ENCODE results near the gene MLXIP. TPM values are rescaled to one million over a fixed set of nuclear protein-coding genes. Genes with fewer than 3 reads are reported as not detected.
"Not testable (repeated sequence)": the region's sequence is repeated elsewhere in the genome, so short reads cannot be mapped to it uniquely, and the experiment has no call there.

Gene MLXIP
- polyA plus RNA-seq, 3 donors, result 30.5 to 40.5 (median 35.0) TPM

DNA sequence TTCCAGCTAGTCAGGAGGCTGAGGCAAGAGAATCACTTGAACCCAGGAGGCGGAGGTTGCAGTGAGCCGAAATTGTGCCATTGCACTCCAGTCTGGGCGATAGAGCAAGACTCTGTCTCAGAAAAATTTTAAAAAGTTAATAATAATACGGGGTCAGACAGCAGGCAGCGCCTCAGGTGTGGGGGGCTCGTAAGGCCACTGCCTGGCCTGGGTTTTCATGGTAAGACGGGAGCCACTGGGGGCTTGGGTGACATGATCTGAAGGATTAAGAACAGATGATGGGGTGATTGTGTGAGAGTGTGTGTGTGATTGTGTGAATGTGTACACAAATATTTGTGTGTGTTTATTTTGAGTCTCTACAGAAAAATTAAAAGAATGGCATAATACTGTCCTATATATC lies 33.3 kb upstream of the MLXIP start:
- DNase-seq (ENCODE audit: extremely low read depth in 1 of 11, low read depth in 9 of 11, low spot score in 4 of 11), result no peak

DNA sequence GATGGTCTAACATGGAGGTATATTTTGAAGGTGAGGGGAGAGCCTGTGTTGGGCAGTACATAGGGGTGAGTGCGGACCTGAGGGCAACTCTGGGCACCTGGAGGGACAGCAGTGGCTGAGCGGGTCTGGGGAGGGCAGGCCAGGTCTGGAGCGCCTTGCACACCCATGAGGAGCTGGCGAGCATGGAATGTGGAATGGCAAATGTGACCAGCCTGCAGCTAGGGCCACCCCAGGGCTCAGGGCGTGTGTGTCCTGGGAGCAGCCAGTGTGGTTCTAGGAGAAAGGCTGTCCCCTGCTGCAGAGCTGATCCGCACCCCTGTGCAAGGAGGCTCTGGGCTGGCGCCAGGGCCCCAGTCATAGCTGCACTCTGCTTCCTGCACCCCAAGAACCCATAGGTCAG lies 32.4 kb upstream of the MLXIP start:
- DNase-seq (ENCODE audit: extremely low read depth in 1 of 11, low read depth in 9 of 11, low spot score in 4 of 11), result no peak

DNA sequence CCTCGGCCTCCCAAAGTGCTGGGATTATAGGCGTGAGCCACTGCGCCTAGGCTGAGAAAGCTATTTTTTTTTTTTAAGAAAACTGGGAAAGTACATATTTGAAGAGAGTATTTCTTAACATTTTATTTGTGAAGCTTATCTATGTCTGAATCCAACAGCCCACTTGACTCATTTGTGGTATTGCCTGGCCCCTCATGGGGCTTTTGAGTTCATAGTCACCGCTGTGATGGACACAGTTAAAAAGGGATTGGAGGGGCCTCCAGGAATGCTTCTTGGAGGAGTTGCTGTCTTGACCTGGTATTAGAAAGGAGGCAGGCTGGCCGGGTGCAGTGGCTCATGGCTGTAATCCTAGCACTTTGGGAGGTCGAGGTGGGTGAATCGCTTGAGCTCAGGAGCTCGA lies 30.4 kb upstream of the MLXIP start:
- no peak for DNase-seq (ENCODE audit: extremely low read depth in 1 of 11, low read depth in 9 of 11, low spot score in 4 of 11)

DNA sequence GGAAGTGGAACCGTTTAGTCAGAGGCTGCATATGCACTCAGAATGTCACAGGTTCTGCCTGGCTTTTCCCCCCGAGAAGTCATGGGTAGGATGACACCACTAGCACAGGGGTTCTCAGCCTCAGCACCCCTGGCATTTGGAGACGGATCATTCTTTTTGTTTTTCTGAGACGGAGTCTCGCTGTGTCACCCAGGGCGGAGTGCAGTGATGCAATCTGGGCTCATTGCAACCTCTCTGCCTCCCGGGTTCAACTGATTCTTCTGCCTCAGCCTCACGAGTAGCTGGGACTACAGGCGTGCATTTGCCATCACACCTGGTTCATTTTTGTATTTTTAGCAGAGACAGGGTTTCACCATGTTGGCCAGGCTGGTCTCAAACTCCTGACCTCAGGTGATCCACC lies 28.7 kb upstream of the MLXIP start:
- no peak for DNase-seq (ENCODE audit: extremely low read depth in 1 of 11, low read depth in 9 of 11, low spot score in 4 of 11)

DNA sequence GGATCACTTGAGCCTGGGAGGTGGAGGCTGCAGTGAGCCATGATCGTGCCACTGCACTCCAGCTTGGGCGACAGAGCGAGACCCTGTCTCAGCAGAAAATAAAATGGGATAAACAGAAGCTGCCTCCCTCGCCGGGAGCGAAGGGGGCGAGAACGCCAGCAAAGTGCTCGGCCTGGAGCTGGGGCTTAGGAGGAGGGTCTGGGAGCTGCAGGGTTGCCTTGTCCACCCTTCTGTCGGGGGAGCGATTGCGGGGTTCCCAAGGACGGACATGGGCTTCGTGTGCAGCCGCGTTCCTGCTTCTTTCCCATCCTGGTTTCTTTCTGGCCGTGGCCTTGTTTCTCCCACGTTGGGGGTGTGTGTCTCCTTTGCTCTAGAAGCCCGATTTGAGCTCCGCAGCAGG lies 27.9 kb upstream of the MLXIP start:
- DNase-seq (ENCODE audit: extremely low read depth in 1 of 11, low read depth in 9 of 11, low spot score in 4 of 11), result no peak

DNA sequence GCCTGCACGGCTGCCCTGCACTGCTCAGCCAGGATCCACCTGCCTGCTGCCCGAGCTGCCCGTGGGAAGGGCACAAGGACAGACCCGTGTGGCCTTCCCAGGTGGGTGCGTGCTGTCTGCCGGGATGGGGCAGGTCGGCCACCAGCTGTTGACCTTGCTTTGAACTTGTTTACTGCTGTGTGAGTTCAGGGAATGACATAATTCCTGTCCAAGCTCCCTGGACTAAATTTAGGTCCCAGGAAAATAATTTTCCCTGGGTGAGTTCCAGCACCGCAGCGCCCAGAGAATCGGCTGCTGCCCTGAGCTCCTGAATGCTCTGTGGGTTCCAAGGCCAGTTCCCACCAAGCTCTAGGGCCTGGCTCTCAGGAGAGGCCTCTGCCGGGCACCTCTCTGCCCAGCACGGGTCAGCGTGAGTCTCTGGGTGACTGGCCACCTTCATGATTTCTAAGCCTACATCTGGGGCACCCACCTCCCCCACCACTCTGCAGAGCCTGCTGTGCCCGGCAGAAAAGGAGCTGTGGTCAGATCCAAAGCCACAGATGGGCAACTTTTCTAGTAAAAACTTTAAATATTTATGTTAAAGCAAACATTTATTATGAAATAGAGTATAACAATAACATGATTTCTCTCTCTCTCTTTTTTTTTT lies 27.2 kb upstream of the MLXIP start:
- no peak for DNase-seq (ENCODE audit: extremely low read depth in 1 of 11, low read depth in 9 of 11, low spot score in 4 of 11)

DNA sequence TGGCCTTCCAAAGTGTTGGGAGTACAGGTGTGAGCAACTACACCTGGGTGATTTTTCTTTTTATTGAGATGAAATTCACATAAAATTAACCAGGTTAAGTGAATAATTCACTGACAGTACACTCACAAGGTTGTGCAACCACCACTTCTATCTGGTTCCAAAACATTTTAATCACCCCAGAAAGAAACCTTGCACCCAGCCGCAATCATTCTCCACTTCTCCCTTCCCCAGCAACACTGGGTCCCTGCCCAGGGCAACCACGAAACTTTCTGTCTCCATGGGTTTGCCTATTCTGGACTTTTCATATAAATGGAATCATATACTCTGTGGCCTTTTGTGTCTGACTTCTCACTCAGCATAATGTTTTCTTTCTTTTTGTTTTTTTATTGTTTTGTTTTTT lies 26.3 kb upstream of the MLXIP start:
- no peak for DNase-seq (ENCODE audit: extremely low read depth in 1 of 11, low read depth in 9 of 11, low spot score in 4 of 11)

DNA sequence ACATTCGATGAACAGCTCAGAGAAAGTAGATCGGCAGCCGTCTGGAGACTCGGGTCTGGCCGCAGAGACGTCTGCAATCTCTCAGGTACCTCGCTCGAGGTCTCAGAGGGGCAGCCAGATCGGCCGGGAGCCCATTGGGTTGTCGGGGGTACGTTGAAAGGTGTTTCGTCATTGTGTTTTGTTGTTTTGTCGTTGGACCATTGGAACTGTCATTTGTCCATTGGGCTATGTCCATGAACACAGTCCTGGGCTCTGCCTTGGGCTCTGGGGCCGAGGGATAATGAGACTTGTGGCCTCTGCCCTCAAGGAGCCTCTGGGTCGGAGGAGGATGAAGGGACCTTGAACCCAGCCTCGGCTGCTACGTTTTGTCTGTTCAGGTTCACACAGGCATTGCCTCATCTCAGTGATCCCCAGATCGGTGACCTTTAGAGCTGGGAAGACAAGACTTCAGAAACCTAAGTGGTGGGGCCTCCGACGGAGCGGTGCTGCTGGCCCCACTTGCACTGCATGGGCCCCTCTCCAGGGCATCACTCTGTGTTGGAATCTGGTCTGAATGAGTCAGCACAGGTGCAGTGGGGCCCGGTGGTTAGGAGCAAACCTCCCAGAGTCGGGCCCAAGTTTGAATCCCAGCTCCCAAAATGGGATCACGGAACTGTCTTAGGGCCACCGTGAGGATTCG lies 23.6 kb upstream of the MLXIP start:
- DNase-seq (ENCODE audit: extremely low read depth in 1 of 11, low read depth in 9 of 11, low spot score in 4 of 11), result no peak

DNA sequence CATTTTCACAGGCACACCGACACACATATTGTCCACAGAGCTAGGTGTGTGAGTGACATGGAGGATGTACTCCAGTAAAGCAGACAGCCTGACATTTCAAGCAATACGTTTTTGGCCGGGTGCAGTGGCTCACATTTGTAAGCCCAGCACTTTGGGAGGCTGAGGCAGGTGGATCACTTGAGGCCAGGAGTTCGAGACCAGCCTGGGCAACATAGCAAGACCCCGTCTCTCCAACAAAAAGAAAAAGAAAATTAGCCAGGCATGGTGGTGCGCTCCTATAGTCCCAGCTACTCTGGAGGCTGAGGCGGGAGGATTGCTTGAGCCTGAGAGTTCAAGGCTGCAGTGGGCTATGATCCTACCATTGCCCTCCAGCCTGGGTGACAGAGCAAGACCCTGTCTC lies 22.1 kb upstream of the MLXIP start:
- not testable (repeated sequence) for DNase-seq (ENCODE audit: extremely low read depth in 1 of 11, low read depth in 9 of 11, low spot score in 4 of 11)

DNA sequence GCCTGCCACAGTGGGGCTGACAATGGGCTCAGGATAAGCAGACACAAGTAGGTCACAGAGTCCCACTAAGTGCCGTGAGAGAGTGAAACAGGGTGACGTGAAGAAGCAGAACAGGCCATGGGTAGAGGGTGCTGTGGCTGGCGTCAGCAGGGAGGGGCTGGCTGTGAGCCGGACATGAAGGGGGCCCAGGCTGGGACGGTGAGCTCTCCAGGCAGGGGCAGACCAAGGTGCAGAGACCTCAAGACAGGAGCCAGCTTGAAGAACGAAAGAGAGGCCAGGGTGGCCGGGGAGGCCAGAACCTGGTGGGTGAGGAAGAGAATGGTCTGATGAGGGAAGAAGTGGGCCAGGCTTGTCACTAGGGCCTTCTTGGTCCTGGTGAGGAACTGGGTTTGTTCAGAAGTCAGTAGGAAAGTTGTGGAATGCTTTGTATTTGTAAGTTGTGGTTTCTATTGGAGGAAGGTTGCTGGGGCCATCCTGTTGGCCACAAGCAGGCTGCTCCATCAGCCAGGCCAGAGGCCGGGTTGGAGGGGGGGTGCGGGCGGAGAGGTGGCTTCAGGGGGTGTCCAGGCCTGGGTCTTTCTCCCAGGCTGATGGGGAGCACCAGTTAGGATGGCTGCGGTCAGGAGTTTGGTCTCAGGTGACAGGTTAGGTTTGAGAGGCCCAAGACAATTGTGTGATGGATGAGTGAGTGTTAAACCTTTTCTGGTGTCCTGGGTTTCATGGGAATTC lies 21.4 kb upstream of the MLXIP start:
- no peak for DNase-seq (ENCODE audit: extremely low read depth in 1 of 11, low read depth in 9 of 11, low spot score in 4 of 11)

DNA sequence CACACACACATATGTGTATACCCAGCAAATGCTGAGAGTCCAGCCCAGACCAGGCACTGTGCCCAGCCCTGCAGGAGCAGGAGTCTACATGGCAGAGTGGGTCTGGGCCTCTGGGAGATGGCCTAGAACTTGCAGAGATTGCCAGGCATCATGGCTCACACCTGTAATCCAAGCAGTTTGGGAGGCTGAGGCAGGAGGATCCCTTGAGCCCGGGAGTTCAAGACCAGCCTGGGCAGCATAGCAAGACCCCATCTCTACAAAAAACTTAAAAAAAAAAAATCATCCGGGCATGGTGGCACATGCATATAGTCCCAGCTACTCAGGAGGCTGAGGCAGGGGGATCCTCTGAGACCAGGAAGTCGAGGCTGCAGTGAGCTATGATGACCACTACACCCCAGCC lies 20.8 kb upstream of the MLXIP start:
- no peak for DNase-seq (ENCODE audit: extremely low read depth in 1 of 11, low read depth in 9 of 11, low spot score in 4 of 11)

DNA sequence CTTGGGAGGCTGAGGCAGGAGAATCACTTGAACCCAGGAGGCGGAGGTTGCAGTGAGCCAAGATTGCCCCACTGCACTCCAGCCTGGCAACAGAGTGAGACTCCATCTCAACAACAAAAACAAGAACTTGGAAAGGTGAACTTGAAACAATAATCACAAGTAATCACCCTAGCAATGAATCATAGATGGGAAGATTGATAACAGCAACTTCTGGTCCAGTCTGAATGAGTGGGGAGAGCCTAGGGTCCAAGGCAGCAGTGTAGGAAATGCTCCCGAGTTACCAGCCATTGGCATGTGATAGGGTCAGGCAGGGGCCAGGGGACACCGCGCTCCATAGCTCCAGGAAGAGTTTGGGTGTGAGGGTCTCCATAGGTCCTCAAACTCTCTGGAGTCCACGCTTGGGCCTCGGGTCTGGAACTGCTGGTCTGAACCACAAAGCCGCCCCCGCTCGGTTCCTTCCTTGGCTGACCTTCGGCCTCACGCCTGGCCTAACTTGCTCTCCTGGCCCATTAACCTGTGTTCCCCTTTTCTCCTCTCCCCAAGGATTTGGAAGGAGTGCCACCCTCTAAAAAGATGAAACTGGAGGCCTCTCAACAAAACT lies 19.9 kb upstream of the MLXIP start:
- no peak for DNase-seq (ENCODE audit: extremely low read depth in 1 of 11, low read depth in 9 of 11, low spot score in 4 of 11)

DNA sequence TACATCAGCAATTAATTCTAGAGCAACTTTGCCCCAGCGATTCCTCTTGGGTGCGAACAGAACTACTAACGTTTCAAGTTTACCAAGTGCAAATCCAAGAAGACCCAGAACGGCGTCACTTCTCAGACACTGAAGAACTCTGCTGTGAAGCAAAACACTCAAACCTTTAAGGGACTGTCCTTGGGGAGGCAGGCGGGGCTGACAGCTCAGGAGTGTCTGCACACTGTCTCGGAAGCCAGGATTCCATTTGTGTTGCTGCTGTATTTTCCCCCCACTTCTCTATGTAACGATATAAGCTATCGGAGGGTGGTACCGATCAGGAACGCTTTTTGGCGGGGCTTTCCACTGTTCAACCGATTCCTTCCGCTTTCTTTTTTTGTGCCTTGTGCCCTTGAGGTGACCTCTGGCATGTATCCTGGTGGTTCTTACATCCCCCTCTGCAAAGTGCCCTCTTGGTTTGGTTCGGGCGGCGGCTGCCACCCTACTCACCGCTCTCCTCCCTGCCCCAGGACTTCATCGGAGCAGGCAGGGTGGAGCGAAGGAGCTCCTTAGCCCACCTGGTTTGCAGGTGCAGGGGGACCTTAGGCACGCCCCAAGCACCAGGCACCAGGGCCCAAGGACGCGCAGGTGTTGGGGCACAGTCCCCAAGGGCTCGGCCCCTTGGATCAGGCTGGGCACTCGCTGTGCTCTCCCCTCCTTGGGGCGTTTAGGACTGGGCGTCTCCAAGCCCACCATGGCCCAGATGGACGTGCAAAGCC lies 19.2 kb upstream of the MLXIP start:
- no peak for DNase-seq (ENCODE audit: extremely low read depth in 1 of 11, low read depth in 9 of 11, low spot score in 4 of 11)

DNA sequence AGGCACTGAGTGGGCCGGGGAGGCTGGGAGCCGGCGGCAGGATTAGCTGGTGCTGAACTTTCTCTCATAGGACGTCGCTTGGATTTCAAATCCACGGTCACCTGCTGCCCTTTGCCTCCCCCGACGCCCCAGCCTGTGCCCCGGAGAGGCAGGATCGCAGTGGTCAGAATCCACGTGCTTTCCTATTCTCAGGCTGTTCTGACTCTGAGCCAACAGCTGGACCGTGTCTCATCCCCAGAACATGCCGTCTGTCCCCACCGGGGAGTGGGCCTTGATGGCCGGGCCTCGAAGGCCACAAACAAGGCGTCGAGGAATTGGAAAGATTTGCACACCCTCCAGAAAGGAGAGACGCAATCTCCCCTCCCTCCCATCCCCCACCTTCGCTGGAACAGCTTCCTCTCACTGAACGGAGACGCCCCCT lies 18.5 kb upstream of the MLXIP start:
- peak in 1 of 11 donors; percentile 55 for DNase-seq (ENCODE audit: extremely low read depth in 1 of 11, low read depth in 9 of 11, low spot score in 4 of 11)

DNA sequence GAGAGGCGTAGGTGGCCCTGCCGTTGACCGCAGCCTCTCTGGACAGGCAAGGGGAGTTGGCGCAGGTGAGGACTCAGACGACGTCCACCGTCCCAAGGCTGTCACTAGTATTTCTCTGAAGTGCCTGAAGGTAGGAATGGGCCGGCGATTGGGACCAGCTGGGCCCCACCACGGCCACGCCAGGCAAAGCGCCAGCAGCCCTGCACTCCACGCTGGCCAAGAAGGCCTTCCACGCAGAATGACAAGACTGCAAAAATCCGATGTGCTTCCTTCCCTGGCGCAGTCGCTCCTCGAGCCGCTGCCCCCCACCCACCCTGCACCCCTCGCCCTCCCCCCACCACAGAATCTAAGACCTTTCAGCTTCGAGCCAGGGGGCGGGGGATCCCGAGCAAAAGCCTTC lies 17.3 kb upstream of the MLXIP start:
- DNase-seq (ENCODE audit: extremely low read depth in 1 of 11, low read depth in 9 of 11, low spot score in 4 of 11), result no peak

DNA sequence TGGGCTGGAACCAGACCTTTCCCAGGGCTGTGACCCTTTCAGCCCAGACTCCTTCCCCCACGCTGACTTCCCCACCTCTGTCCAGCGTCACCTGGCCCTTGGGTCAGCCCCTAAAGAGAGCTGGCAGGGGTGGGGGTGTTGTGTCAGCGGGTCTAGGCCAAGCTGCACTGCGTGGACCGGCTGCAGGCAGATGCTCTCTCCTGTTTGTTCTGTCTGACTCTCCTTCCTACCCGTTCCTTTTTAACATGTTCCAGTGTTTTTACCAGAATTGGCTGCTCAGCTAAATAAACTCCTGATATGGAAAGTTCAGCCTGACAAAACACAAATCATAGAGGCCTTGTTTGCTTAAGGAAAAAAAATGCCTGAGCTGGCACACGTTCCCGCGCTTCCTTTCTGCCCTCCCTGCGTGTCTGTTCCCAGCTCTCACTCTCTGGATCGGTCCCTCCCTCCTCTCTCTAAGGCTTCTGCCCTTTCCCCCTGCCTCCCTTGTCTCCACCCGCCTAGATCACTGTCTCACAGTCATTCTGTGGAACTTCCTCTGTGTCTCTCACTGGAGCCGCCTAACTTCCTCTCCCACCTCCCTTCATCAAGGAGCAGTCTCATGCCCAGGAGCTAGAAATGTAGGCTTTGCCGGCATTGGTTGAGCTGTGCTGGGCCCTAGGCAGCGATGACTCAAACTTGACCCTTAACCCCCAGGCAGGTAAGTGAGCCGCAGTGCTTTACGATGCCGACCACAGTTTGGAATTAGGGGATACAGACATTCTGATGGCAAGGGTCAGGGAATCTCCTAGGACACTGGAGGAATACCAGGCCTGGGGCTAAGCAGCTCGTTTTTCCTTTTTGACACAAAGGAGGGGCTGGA lies 15.5 kb upstream of the MLXIP start:
- peak in 1 of 11 donors; percentile 73 for DNase-seq (ENCODE audit: extremely low read depth in 1 of 11, low read depth in 9 of 11, low spot score in 4 of 11)

DNA sequence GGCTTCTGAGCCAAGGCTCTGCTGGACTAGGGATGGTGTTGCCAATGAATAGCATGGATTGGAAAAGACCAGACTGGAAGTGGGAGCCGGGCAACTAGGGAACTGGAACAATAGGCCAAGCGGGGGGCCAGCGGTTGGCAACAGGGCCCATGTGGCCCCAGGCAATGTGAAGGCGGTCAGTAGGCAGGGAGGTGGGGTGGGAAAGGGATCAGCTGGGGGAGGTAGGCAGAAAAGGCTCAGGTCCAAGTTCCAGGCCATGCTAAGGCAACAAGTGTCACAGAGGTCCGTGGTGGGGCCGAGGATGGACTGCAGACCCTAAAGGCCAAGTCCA lies 14.9 kb upstream of the MLXIP start:
- DNase-seq (ENCODE audit: extremely low read depth in 1 of 11, low read depth in 9 of 11, low spot score in 4 of 11), result no peak

DNA sequence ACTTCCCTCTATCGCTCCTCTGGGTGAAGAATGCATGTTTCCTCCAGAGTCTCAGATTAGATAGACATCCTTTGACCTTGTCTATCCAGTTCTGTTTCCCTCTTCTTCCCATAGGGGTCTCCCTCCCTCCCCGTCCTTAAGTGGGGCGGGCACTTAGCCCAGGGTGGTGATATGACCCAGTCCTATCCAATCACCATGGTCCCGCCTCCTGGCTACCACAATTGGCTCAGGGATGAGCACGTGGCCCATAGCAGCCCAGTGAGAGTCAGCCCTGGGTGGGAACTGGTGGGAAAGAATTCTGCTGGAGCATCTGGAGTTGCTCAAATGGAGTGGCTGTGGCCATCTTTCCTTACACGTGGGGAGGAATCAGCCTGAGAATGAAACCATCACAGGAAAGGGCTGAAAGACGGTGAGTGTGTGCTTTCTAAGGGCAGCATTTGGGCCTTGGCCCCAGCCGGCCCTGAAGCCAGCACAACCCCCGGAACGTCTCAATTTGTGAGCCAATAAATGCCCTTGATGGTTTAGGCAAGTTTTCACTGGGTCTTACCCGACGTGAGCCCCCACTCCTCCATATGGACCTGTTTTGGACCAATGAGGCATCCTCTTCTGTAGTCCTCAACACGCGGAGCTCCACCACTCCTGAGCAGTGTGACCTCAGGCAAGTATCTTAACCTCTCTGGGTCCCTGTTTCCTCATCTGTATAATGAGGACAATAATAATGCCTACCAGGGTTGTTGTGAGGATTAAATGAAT lies 14.4 kb upstream of the MLXIP start:
- DNase-seq (ENCODE audit: extremely low read depth in 1 of 11, low read depth in 9 of 11, low spot score in 4 of 11), result peak in 6 of 11 donors; percentile 74 to 90 (median 82)
